ENCODE measurements around the gene MRM1.

The MRM1 gene

GRCh38 chr17:36631022-36631421 lies 29.6 kb downstream of the MRM1 start:
- no peak for DNase-seq (ENCODE audit: low spot score)

GRCh38 chr17:36632916-36633771 lies 31.8 kb downstream of the MRM1 start:
- DNase-seq (ENCODE audit: low spot score) = no peak

GRCh38 chr17:36640346-36640745 lies 39.0 kb downstream of the MRM1 start:
- DNase-seq (ENCODE audit: low spot score) = no peak

- no peak for DNase-seq (ENCODE audit: low spot score)
Measured at GRCh38 chr17:36640836-36641235, 39.5 kb downstream of the MRM1 start.

- DNase-seq (ENCODE audit: low spot score) = no peak
Measured at GRCh38 chr17:36641331-36641876, 40.0 kb downstream of the MRM1 start.

GRCh38 chr17:36641877-36642845 lies 40.8 kb downstream of the MRM1 start:
- DNase-seq (ENCODE audit: low spot score) = no peak

- no peak for DNase-seq (ENCODE audit: low spot score)
Measured at GRCh38 chr17:36643086-36643685, 41.8 kb downstream of the MRM1 start.

- DNase-seq (ENCODE audit: low spot score) = no peak
Measured at GRCh38 chr17:36645422-36645821, 44.0 kb downstream of the MRM1 start.

GRCh38 chr17:36647636-36648035 lies 46.3 kb downstream of the MRM1 start:
- DNase-seq (ENCODE audit: low spot score) = no peak

GRCh38 chr17:36650096-36650775 lies 48.9 kb downstream of the MRM1 start:
- no peak for DNase-seq (ENCODE audit: low spot score)

- no peak for DNase-seq (ENCODE audit: low spot score)
Measured at GRCh38 chr17:36653374-36653773, 52.0 kb downstream of the MRM1 start.

- no peak for DNase-seq (ENCODE audit: low spot score)
Measured at GRCh38 chr17:36653856-36654255, 52.5 kb downstream of the MRM1 start.

GRCh38 chr17:36655726-36656125 lies 54.3 kb downstream of the MRM1 start:
- DNase-seq (ENCODE audit: low spot score) = no peak

GRCh38 chr17:36657390-36657762 lies 56.0 kb downstream of the MRM1 start:
- no peak for DNase-seq (ENCODE audit: low spot score)

GRCh38 chr17:36657763-36658490 lies 56.5 kb downstream of the MRM1 start:
- no peak for DNase-seq (ENCODE audit: low spot score)

Data from CD4-positive, alpha-beta T cell treated with Interleukin-15 for 4 hours (primary cell).